ENCODE data around the gene AFAP1. TPM values are rescaled to one million over a fixed set of nuclear protein-coding genes. Genes with fewer than 3 reads are reported as not detected.

Gene AFAP1
- total and polyA plus RNA-seq, 2 donors from 2014 or later, result 2.6 to 26.3 TPM

GRCh38 chr4:7943211-7943610 lies 3.5 kb upstream of the AFAP1 start:
- no peak for FAIRE-seq
- no peaks in the 10 kb centered on the region for H3K36me3 ChIP-seq (ENCODE audit: control insufficient read depth in 2 of 3, insufficient read depth in 3 of 3, low read length in 3 of 3)

GRCh38 chr4:7941965-7942496 lies 2.4 kb upstream of the AFAP1 start:
- no peak overlapping the region for H3K9ac ChIP-seq (ENCODE audit: low read length in 3 of 3)
- no peak overlapping the region for H3K4me3 ChIP-seq (ENCODE audit: low read length in 3 of 3)
- TF ChIP-seq, protein P1, sequence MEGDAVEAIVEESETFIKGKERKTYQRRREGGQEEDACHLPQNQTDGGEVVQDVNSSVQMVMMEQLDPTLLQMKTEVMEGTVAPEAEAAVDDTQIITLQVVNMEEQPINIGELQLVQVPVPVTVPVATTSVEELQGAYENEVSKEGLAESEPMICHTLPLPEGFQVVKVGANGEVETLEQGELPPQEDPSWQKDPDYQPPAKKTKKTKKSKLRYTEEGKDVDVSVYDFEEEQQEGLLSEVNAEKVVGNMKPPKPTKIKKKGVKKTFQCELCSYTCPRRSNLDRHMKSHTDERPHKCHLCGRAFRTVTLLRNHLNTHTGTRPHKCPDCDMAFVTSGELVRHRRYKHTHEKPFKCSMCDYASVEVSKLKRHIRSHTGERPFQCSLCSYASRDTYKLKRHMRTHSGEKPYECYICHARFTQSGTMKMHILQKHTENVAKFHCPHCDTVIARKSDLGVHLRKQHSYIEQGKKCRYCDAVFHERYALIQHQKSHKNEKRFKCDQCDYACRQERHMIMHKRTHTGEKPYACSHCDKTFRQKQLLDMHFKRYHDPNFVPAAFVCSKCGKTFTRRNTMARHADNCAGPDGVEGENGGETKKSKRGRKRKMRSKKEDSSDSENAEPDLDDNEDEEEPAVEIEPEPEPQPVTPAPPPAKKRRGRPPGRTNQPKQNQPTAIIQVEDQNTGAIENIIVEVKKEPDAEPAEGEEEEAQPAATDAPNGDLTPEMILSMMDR (IDR thresholded peaks at IDR 0.05; ENCODE audit: borderline replicate concordance, extremely low read depth, insufficient read depth), result no peak
- FAIRE-seq, result no peak
- intact Hi-C loops (cut with DNase I), result no loop called here
- H3K27me3 ChIP-seq (ENCODE audit: control insufficient read depth, insufficient read depth, low read length), result no peaks in the 10 kb centered on the region
- H3K27ac ChIP-seq (ENCODE audit: low read depth in 2 of 2, low read length in 2 of 2), result no peak overlapping the region
- no peaks in the 10 kb centered on the region for H3K9me3 ChIP-seq (ENCODE audit: control insufficient read depth in 2 of 3, insufficient read depth in 1 of 3, low read length in 3 of 3)
- H3K36me3 ChIP-seq (ENCODE audit: control insufficient read depth in 2 of 3, insufficient read depth in 3 of 3, low read length in 3 of 3), result no peaks in the 10 kb centered on the region
- peaks cover 0 to 8% (median 8%) of the 10 kb centered on the region in 3 donors for H3K4me1 ChIP-seq (ENCODE audit: control insufficient read depth in 2 of 3, insufficient read depth in 2 of 3, low read depth in 1 of 3, low read length in 3 of 3)
- DNase-seq, result peak in 2 of 5 donors; percentile 32 to 53

More at GRCh38 chr4:7943211-7943610, 3.5 kb upstream of the AFAP1 start:
- intact Hi-C loops (cut with DNase I), result no loop called here
- Histone ChIP-seq H3K9ac (ENCODE audit: low read length in 3 of 3) (no peak overlapping the region), H3K27me3 (ENCODE audit: control insufficient read depth, insufficient read depth, low read length) (no peaks in the 10 kb centered on the region), H3K4me3 (ENCODE audit: low read length in 3 of 3) (no peak overlapping the region), H3K4me1 (ENCODE audit: control insufficient read depth in 2 of 3, insufficient read depth in 2 of 3, low read depth in 1 of 3, low read length in 3 of 3) (peaks cover 0 to 4% (median 3%) of the 10 kb centered on the region in 3 donors), H3K27ac (ENCODE audit: low read depth in 2 of 2, low read length in 2 of 2) (no peak overlapping the region), H3K9me3 (ENCODE audit: control insufficient read depth in 2 of 3, insufficient read depth in 1 of 3, low read length in 3 of 3) (no peaks in the 10 kb centered on the region)
- peak in 1 of 5 donors; percentile 25 for DNase-seq
- TF ChIP-seq, protein P1 (IDR thresholded peaks at IDR 0.05; ENCODE audit: borderline replicate concordance, extremely low read depth, insufficient read depth), result no peak

- Histone ChIP-seq H3K27ac (ENCODE audit: low read depth in 2 of 2, low read length in 2 of 2) (no peak overlapping the region), H3K9me3 (ENCODE audit: control insufficient read depth in 2 of 3, insufficient read depth in 1 of 3, low read length in 3 of 3) (no peaks in the 10 kb centered on the region), H3K9ac (ENCODE audit: low read length in 3 of 3) (peak overlapping the region in 1 of 3 donors; percentile 34), H3K36me3 (ENCODE audit: control insufficient read depth in 2 of 3, insufficient read depth in 3 of 3, low read length in 3 of 3) (no peaks in the 10 kb centered on the region), H3K27me3 (ENCODE audit: control insufficient read depth, insufficient read depth, low read length) (no peaks in the 10 kb centered on the region), H3K4me1 (ENCODE audit: control insufficient read depth in 2 of 3, insufficient read depth in 2 of 3, low read depth in 1 of 3, low read length in 3 of 3) (peaks cover 0 to 8% (median 8%) of the 10 kb centered on the region in 3 donors), H3K4me3 (ENCODE audit: low read length in 3 of 3) (no peak overlapping the region)
- intact Hi-C loops (cut with DNase I), result no loop called here
- peak in 2 of 5 donors; percentile 58 to 59 for DNase-seq
- TF ChIP-seq, protein P1 (IDR thresholded peaks at IDR 0.05; ENCODE audit: borderline replicate concordance, extremely low read depth, insufficient read depth), result no peak
- no peak for FAIRE-seq
Observed at GRCh38 chr4:7941111-7941964, 1.7 kb upstream of the AFAP1 start.

Data from kidney (tissue), 14 donors.